A549 (cell line): Measurements from ENCODE around the gene AICDA.
"Not testable (repeated sequence)": the region's sequence is repeated elsewhere in the genome, so short reads cannot be mapped to it uniquely, and the experiment has no call there.

Experiments used
- CHD4 ChIP-seq: fragments of 200-600 bp; sonication (generic); IDR thresholded peaks from 2 replicates; pipeline ENCODE4 v1.6.1; 2016; ENCODE audit warnings: antibody characterized with exemption, mild to moderate bottlenecking, borderline replicate concordance
- POLR2A ChIP-seq: IDR thresholded peaks from 2 replicates; pipeline ENCODE4 v1.6.1; 2012; ENCODE audit warnings: mild to moderate bottlenecking, low read length
- ZSCAN20 ChIP-seq: fragments of 250-450 bp; sonication (Bioruptor Pico); IDR thresholded peaks from 2 replicates; pipeline ENCODE4 v1.8.0; 2022; ENCODE audit warnings: mild to moderate bottlenecking, moderate library complexity
- TF ChIP-seq, protein P1 (sequence below): fragments of 200-600 bp; sonication (generic); IDR thresholded peaks from 2 replicates; pipeline ENCODE4 v1.6.1; 2016; ENCODE audit warnings: antibody characterized with exemption, mild to moderate bottlenecking, moderate library complexity
- TF ChIP-seq, protein P2 (sequence below): fragments of >200 bp; sonication (Bioruptor Twin); formaldehyde crosslinking; IDR thresholded peaks from 3 replicates; pipeline ENCODE4 v1.5.1; 2016

DNA sequence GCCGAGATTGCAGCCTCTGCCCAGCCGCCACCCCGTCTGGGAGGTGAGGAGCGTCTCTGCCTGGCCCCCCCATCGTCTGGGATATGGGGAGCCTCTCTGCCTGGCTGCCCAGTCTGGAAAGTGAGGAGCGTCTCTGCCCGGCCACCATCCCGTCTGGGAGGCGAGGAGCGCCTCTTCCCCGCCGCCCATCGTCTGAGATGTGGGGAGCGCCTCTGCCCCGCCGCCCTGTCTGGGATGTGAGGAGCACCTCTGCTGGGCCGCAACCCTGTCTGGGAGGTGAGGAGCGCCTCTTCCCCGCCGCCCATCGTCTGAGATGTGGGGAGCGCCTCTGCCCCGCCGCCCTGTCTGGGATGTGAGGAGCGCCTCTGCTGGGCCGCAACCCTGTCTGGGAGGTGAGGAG, 12.1 kb upstream of the AICDA start:
- not testable (repeated sequence) for TF ChIP-seq POLR2A; ZSCAN20 (CRISPR knock-in tag); CHD4
- TF ChIP-seq, protein P1, sequence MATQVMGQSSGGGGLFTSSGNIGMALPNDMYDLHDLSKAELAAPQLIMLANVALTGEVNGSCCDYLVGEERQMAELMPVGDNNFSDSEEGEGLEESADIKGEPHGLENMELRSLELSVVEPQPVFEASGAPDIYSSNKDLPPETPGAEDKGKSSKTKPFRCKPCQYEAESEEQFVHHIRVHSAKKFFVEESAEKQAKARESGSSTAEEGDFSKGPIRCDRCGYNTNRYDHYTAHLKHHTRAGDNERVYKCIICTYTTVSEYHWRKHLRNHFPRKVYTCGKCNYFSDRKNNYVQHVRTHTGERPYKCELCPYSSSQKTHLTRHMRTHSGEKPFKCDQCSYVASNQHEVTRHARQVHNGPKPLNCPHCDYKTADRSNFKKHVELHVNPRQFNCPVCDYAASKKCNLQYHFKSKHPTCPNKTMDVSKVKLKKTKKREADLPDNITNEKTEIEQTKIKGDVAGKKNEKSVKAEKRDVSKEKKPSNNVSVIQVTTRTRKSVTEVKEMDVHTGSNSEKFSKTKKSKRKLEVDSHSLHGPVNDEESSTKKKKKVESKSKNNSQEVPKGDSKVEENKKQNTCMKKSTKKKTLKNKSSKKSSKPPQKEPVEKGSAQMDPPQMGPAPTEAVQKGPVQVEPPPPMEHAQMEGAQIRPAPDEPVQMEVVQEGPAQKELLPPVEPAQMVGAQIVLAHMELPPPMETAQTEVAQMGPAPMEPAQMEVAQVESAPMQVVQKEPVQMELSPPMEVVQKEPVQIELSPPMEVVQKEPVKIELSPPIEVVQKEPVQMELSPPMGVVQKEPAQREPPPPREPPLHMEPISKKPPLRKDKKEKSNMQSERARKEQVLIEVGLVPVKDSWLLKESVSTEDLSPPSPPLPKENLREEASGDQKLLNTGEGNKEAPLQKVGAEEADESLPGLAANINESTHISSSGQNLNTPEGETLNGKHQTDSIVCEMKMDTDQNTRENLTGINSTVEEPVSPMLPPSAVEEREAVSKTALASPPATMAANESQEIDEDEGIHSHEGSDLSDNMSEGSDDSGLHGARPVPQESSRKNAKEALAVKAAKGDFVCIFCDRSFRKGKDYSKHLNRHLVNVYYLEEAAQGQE: not testable (repeated sequence)
- TF ChIP-seq, protein P2, sequence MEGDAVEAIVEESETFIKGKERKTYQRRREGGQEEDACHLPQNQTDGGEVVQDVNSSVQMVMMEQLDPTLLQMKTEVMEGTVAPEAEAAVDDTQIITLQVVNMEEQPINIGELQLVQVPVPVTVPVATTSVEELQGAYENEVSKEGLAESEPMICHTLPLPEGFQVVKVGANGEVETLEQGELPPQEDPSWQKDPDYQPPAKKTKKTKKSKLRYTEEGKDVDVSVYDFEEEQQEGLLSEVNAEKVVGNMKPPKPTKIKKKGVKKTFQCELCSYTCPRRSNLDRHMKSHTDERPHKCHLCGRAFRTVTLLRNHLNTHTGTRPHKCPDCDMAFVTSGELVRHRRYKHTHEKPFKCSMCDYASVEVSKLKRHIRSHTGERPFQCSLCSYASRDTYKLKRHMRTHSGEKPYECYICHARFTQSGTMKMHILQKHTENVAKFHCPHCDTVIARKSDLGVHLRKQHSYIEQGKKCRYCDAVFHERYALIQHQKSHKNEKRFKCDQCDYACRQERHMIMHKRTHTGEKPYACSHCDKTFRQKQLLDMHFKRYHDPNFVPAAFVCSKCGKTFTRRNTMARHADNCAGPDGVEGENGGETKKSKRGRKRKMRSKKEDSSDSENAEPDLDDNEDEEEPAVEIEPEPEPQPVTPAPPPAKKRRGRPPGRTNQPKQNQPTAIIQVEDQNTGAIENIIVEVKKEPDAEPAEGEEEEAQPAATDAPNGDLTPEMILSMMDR: not testable (repeated sequence)
